Fibroblast of lung (primary cell): ENCODE data around the gene WDR35. TPM values are rescaled to one million over a fixed set of nuclear protein-coding genes. Genes with fewer than 3 reads are reported as not detected.
"Not testable (repeated sequence)": the region's sequence is repeated elsewhere in the genome, so short reads cannot be mapped to it uniquely, and the experiment has no call there.

Source experiments
- DNase-seq, 2 donors: peaks; one replicate each; pipeline versions ENCODE4 v3.0.0 to v3.0.0-alpha.2; 2010; ENCODE audit warnings: low read depth in 2 of 2
- H2AFZ ChIP-seq: 2 replicates; pipeline ENCODE4 v1.5.1; 2012; ENCODE audit warnings: low read length, control low read depth, inconsistent platforms
- H3K27ac ChIP-seq: 2 replicates; pipeline ENCODE4 v1.5.1; 2011; ENCODE audit warnings: low read length, control low read depth; ENCODE audit not compliant: insufficient read depth
- H3K27me3 ChIP-seq: 2 replicates; pipeline ENCODE4 v1.5.1; 2011; ENCODE audit warnings: mild to moderate bottlenecking, low read length; ENCODE audit not compliant: control insufficient read depth, insufficient read depth
- H3K36me3 ChIP-seq: 2 replicates; pipeline ENCODE4 v1.5.1; 2011; ENCODE audit warnings: low read length; ENCODE audit not compliant: control insufficient read depth, insufficient read depth
- H3K4me1 ChIP-seq: 2 replicates; pipeline ENCODE4 v1.5.1; 2011; ENCODE audit warnings: low read length; ENCODE audit not compliant: control insufficient read depth, insufficient read depth; ENCODE audit errors: extremely low read depth
- H3K4me2 ChIP-seq: 2 replicates; pipeline ENCODE4 v1.5.1; 2011; ENCODE audit warnings: low read length, control low read depth; ENCODE audit not compliant: insufficient read depth; ENCODE audit errors: extremely low read depth
- H3K4me3 ChIP-seq, 4 experiments: fragments of 200-600 bp in 1 of 4; sonication (generic) in 1 of 4; replicated peaks in 1 of 4; 2 replicates each; pipeline ENCODE4 v1.5.1; 2011 to 2016; ENCODE audit warnings: low read length in 4 of 4, low read depth in 3 of 4, mild to moderate bottlenecking in 3 of 4, control low read depth in 2 of 4, inconsistent platforms in 1 of 4, mixed read lengths in 1 of 4; ENCODE audit not compliant: insufficient read depth in 1 of 4; ENCODE audit errors: control extremely low read depth in 1 of 4
- H3K79me2 ChIP-seq: 2 replicates; pipeline ENCODE4 v1.5.1; 2012; ENCODE audit warnings: mild to moderate bottlenecking, low read length, inconsistent platforms; ENCODE audit not compliant: control insufficient read depth, insufficient read depth
- H3K9ac ChIP-seq: 2 replicates; pipeline ENCODE4 v1.5.1; 2011; ENCODE audit warnings: mild to moderate bottlenecking, low read length, control low read depth; ENCODE audit not compliant: insufficient read depth
- H3K9me3 ChIP-seq: 2 replicates; pipeline ENCODE4 v1.5.1; 2012; ENCODE audit warnings: low read depth, low read length; ENCODE audit not compliant: control insufficient read depth, insufficient read depth
- H4K20me1 ChIP-seq: 2 replicates; pipeline ENCODE4 v1.5.1; 2011; ENCODE audit warnings: low read length; ENCODE audit not compliant: control insufficient read depth, insufficient read depth; ENCODE audit errors: extremely low read depth
- EZH2 ChIP-seq: IDR thresholded peaks from 2 replicates; pipeline ENCODE4 v1.5.1; 2012; ENCODE audit warnings: low read length, control low read depth, mild to moderate bottlenecking; ENCODE audit errors: missing control alignments
- polyA plus RNA-seq, 2 donors: library from polyadenylated mRNA; depleted of rRNA in 1 of 2; stranded (reverse) in 1 of 2; unstranded in 1 of 2; fragments of >200 nt; gene quantifications; 2 replicates each; pipeline ENCODE4 v1.2.1, GENCODE V29; 2011 to 2012; ENCODE audit warnings: missing spikeins in 1 of 2
- total RNA-seq: library from RNA; depleted of rRNA; stranded (reverse); fragments of >200 nt; gene quantifications from 2 replicates; pipeline ENCODE4 v1.2.1, GENCODE V29; 2014
- TF ChIP-seq, protein P1 (sequence below), 2 donors: IDR thresholded peaks in 1 of 2; conservative IDR thresholded peaks in 1 of 2; 1 replicate in 1 of 2; 2 replicates in 1 of 2; pipeline ENCODE4 v1.5.1; 2011 to 2012; ENCODE audit warnings: low read length in 2 of 2, control low read depth in 1 of 2, inconsistent platforms in 1 of 2, low read depth in 1 of 2, mild to moderate bottlenecking in 1 of 2

The WDR35 gene
- total and polyA plus RNA-seq, 2 donors (not counting 1 experiment from before 2014, with no cell fraction given) = 8.3 to 11.6 TPM

DNA sequence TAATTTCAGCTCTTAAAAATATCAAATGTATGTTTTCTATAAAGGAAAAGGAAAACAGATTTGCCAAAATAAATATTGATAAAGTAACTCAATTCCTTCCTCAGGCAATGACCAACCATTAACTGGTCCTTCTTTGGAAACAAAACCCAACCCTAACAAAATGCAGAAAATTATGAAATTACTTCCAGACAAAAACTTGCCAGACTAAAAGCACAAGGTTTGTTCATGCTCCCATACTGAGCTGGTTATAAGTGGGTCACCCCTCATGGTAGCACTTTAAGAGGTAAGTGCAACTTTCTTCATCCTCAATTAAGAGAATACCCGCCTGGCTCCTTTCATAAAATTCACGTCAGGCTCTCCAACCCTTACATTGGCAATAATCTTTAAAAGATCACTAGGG is 57.0 kb downstream of the WDR35 start:
- Histone ChIP-seq H2AFZ (no peak overlapping the region), H3K27ac (peak overlapping the region; percentile 67), H3K9ac (no peak overlapping the region), H3K4me1 (peaks cover 6% of the 10 kb centered on the region), H3K4me2 (peak overlapping the region; percentile 72), H4K20me1 (no peaks in the 10 kb centered on the region), H3K9me3 (no peaks in the 10 kb centered on the region), H3K79me2 (no peaks in the 10 kb centered on the region), H3K27me3 (no peaks in the 10 kb centered on the region), H3K4me3 (no peak overlapping the region), H3K36me3 (peaks cover 4% of the 10 kb centered on the region)
- no peak for DNase-seq
- TF ChIP-seq EZH2 = no peak
- TF ChIP-seq, protein P1, sequence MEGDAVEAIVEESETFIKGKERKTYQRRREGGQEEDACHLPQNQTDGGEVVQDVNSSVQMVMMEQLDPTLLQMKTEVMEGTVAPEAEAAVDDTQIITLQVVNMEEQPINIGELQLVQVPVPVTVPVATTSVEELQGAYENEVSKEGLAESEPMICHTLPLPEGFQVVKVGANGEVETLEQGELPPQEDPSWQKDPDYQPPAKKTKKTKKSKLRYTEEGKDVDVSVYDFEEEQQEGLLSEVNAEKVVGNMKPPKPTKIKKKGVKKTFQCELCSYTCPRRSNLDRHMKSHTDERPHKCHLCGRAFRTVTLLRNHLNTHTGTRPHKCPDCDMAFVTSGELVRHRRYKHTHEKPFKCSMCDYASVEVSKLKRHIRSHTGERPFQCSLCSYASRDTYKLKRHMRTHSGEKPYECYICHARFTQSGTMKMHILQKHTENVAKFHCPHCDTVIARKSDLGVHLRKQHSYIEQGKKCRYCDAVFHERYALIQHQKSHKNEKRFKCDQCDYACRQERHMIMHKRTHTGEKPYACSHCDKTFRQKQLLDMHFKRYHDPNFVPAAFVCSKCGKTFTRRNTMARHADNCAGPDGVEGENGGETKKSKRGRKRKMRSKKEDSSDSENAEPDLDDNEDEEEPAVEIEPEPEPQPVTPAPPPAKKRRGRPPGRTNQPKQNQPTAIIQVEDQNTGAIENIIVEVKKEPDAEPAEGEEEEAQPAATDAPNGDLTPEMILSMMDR (conservative IDR thresholded peaks at IDR 0.05 in 1 of 2, IDR thresholded peaks at IDR 0.05 in 1 of 2; ENCODE audit: low read depth in 1 of 2, low read length in 2 of 2) = no peak

GRCh38 chr2:19929226-19929625 is 60.7 kb downstream of the WDR35 start:
- Histone ChIP-seq H3K4me3 (no peak overlapping the region), H3K27me3 (no peaks in the 10 kb centered on the region), H3K79me2 (no peaks in the 10 kb centered on the region), H3K4me2 (no peak overlapping the region), H2AFZ (no peak overlapping the region), H3K9me3 (no peaks in the 10 kb centered on the region), H3K9ac (no peak overlapping the region), H4K20me1 (no peaks in the 10 kb centered on the region), H3K36me3 (peaks cover 2% of the 10 kb centered on the region), H3K4me1 (peaks cover 6% of the 10 kb centered on the region), H3K27ac (no peak overlapping the region)
- TF ChIP-seq, protein P1 (conservative IDR thresholded peaks at IDR 0.05 in 1 of 2, IDR thresholded peaks at IDR 0.05 in 1 of 2; ENCODE audit: low read depth in 1 of 2, low read length in 2 of 2) = no peak
- no peak for TF ChIP-seq EZH2
- DNase-seq = no peak

GRCh38 chr2:19927816-19928215 is 62.1 kb downstream of the WDR35 start:
- H3K36me3 ChIP-seq, H3K27ac ChIP-seq, H3K79me2 ChIP-seq, H3K27me3 ChIP-seq, DNase-seq, H3K9ac ChIP-seq, H3K4me1 ChIP-seq, H2AFZ ChIP-seq, H3K4me3 ChIP-seq, H3K9me3 ChIP-seq, H4K20me1 ChIP-seq, H3K4me2 ChIP-seq: not testable (repeated sequence)

DNA sequence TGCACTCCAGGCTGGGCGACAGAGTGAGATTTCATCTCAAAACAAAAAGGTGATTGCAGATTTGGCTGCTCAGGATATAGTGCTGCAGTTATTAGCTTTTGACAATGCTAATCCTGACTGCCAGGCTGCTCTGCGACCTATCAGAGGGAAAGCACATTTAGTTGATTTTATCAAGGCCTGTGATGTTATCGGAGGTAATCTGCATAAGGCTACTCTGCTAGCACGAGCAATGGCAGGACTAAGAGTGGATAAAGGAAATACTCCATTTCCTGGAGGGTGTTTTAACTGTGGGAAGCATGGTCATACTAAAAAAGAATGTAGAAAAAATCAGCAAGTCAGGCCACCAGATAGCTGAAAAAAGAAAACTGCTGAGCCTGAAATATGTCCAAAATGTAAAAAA is 65.4 kb downstream of the WDR35 start:
- H4K20me1 ChIP-seq, H3K36me3 ChIP-seq, H3K4me1 ChIP-seq, DNase-seq, H3K27ac ChIP-seq, H2AFZ ChIP-seq, H3K79me2 ChIP-seq, H3K27me3 ChIP-seq, H3K4me3 ChIP-seq, H3K9me3 ChIP-seq, H3K4me2 ChIP-seq, H3K9ac ChIP-seq: not testable (repeated sequence)

DNA sequence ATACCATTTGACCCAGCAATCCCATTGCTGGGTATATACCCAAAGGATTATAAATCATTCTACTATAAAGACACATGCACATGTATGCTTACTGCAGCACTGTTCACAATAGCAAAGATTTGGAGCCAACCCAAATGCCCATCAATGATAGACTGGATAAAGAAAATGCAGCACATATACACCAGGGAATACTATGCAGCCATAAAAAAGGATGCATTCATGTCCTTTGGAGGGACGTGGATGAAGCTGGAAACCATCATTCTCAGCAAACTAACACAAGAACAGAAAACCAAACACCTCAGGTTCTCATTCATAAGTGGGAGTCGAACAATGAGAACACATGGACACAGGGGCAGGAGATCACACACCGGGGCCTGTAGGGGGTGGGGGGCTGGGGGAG is 67.7 kb downstream of the WDR35 start:
- H3K27me3 ChIP-seq, H3K4me2 ChIP-seq, H2AFZ ChIP-seq, H4K20me1 ChIP-seq, H3K9me3 ChIP-seq, H3K27ac ChIP-seq, H3K79me2 ChIP-seq, H3K36me3 ChIP-seq, H3K4me1 ChIP-seq, H3K4me3 ChIP-seq, H3K9ac ChIP-seq, DNase-seq: not testable (repeated sequence)
